ENCODE measurements around the gene ZFYVE21.

ZFYVE21 gene

GRCh38 chr14:103737432-103738045 lies 21.9 kb downstream of the ZFYVE21 start:
- DNase-seq (ENCODE audit: low spot score), result no peak

GRCh38 chr14:103738166-103738565 lies 22.6 kb downstream of the ZFYVE21 start:
- DNase-seq (ENCODE audit: low spot score), result no peak

DNA sequence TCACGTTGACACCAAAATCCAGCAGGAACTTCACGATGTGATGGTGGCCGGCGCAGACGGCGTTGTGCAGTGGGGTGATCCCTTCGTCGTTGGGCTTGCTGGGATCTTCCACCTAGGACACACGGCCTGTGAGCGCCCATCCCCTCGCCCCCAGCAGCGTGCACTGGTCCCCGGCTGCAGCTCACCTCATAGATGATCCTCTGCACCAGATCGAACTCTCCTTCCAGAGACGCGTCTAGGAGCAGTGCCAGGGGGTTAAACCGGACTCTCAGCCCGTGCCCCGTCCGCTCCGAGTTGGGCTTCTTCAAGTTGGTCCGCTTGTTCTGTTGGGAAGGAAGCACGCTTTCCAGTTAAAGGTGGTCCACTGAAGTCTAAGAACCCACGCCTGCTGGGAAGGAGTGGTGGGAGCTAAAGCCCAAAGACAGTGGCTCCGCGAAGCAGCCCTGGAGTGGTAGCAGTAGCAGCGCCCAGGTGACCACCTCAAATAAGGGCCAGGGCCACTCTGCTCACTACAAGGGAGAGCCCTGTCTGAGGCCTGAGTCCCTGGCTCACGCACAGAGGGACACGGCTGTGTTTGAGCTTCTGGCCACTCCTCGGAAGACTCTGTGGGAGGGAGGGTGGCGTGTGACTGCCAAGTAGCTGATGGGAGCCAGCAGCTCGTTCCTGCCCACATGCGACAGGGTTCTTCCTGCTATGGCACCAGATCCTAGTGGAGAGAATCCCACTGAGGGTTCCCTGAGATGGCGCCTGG lies 23.3 kb downstream of the ZFYVE21 start:
- no peak for DNase-seq (ENCODE audit: low spot score)

DNA sequence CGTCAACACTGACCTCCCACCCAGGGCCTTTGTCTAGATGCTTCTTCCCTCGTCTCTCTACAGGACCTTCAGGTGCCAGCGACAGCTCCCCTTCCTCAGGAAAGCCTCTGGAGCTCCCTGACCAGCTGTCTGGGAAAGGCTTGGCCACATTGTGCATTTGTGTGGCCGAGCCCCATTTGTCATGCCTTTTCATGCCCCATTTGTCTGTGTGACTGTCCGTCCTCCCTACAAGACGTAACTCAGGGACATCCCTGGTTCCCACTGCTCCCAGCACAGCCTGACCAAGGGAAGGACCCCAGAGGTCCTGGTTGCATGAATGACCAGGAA lies 23.8 kb downstream of the ZFYVE21 start:
- no peak for DNase-seq (ENCODE audit: low spot score)

DNA sequence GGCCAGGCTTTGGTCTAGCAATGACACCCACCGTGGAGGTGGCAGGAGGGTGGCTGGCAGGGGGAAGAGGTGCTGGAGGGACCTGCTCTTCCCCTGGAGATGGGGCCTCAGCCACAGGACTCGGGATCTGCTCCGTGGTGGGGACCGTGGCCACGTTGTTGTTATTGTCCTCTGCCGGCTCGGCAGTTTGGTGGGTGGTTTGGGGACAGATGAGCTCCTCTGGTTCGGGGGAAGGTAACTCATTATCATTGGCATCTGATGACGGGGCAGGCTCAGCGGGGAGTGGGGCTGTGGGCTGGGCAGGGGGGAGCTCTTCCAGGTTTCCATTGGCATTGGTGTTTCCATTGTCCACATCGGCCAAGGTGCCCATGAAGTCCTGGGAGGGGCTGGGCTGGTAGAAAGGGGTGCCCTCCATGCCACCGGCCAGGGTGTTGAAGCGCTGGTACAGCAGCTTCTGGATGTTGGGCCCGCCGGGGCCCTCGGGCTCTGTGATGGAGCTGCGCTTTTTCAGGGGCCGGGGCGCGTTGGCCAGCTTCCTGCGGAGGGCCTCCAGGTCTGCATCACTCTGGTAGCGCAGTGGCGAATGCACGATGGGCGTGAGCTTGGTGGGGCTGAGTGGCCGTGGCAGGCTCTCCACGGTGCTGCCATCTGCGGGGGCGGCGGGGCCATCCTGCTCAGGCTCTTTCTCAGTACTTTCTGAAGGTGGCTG lies 24.3 kb downstream of the ZFYVE21 start:
- DNase-seq (ENCODE audit: low spot score), result no peak

GRCh38 chr14:103740991-103741689 lies 25.5 kb downstream of the ZFYVE21 start:
- DNase-seq (ENCODE audit: low spot score), result no peak

- no peak for DNase-seq (ENCODE audit: low spot score)
Observed at GRCh38 chr14:103741876-103742275, 26.3 kb downstream of the ZFYVE21 start.

GRCh38 chr14:103742499-103743255 lies 27.1 kb downstream of the ZFYVE21 start:
- no peak for DNase-seq (ENCODE audit: low spot score)

DNA sequence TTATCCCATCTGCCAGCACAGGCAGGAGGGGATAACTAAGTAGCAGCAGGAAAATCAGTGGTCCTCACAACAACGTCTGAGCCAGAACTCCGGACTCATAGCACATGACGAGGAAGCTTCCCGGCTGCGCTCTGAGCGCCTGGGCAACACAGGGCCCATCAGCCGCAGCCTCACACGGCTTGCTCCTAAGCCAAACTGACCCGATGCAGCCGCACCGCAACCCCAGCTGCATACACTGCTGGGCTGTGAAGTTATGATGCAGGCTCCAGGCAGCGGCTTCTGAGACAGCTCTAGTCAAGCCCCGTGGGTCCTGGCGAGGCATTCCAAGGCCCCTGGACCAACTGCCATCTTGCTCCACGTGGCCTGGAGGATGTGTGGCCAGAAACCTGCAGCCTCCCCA lies 28.1 kb downstream of the ZFYVE21 start:
- no peak for DNase-seq (ENCODE audit: low spot score)

DNA sequence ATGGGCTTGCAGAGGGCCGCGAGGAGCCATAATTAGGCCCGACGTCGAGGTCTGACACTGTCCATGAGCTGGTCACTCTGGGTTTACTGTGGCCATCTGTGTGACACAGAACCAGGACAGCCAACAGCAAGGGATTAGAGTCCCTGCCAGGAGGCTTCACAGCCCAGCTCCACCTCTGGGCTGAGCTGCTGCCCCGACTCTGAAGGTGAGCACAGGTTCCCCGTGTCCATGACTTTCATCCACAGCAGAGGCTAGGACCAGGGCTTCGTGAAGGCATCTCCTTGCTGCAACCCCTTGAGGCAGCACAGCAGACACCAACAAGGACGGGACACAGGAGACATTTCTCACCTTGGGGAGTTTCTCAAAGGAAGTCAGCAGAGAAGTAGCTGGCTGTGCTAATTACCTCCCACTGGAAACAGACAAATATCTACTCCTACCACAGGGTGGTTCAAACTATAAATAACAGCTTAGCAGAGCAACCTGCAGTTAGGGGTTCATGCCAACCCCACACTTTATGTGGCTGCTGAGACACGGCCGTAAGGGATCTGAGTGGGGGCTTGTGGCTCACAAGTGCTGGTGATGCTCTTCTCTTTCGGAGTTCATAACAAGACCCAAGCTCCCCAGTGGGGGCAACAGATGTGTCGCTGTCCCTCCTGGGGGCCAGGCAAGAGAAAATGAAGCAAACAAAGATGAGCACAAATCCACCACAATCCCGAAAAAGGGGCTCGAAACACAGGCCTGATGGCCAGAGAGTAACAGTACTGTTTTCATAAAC lies 29.2 kb downstream of the ZFYVE21 start:
- no peak for DNase-seq (ENCODE audit: low spot score)

GRCh38 chr14:103745424-103745823 lies 29.8 kb downstream of the ZFYVE21 start:
- DNase-seq (ENCODE audit: low spot score), result no peak

- DNase-seq (ENCODE audit: low spot score), result no peak
Observed at GRCh38 chr14:103746701-103747100, 31.1 kb downstream of the ZFYVE21 start.

GRCh38 chr14:103748534-103748857 lies 32.9 kb downstream of the ZFYVE21 start:
- no peak for DNase-seq (ENCODE audit: low spot score)

- no peak for DNase-seq (ENCODE audit: low spot score)
Observed at GRCh38 chr14:103749452-103749851, 33.8 kb downstream of the ZFYVE21 start.

DNA sequence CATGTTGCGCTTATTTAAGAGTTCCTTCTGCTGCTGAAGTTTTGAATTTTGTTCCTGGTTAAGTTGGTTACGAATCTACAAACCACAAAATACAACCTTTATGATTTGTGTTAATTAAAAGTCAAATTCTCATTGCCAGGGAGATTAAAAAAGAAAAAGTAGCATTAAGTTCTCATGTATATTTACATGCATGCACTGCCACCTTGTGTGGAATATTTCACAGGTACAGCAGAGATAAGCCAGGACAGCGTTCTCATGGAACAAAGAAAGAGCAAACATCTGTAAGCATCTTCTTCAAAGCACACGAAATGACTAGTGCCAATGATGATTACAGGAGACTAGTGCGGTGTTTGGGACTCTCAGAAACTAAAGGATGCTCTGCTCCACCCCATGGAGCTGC lies 34.2 kb downstream of the ZFYVE21 start:
- DNase-seq (ENCODE audit: low spot score), result no peak

- no peak for DNase-seq (ENCODE audit: low spot score)
Observed at GRCh38 chr14:103753774-103754173, 38.2 kb downstream of the ZFYVE21 start.

DNA sequence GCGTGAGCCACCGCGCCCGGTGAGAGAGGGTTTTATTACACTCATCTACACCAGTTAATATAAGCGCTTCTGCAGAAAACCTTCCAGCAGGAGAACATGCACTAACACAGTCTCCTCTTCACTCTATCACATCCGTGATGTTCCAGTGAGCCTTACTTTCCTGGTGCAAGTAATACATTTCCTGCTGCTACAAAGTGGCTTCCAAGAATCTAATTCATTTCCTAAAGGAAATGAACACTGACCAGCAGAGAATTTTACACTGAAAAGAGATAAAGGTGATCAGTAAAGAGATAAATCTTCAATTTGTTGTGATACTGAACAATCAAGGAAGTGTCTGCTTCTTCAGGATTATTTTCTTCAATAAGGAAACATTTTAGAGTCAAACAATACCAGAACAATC lies 39.5 kb downstream of the ZFYVE21 start:
- DNase-seq (ENCODE audit: low spot score), result no peak

DNA sequence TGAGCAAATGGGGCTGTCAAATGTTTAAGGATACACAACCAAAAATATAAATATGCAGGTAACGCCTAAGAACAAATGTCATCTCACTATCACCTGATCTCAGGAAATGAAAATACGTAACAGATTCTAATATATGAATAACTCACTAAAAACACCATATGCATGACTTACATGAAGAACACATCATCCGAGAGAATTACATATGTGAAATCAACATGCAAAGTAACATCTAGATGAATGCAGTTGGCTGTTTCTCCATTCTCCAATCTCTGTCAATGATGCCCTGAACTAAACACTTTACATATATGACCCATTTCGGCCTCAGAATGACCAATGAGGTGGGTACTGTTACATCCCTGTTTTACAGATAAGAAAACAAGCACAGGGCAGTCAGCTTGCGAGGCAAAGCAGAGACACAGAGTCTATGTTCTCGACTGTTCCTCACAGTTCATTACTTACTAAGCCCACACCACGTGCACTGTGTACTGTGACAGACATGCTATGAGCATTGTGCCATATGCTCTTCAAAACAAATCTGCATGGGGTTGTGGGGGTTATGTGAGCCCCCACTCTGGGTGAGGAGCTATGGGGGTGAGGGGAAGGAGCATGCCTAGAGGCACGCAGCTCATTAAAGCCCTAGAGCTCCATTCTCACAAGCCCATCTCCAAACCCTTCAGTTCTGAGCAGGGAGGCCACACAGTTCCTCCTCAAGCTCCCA lies 42.6 kb downstream of the ZFYVE21 start:
- no peak for DNase-seq (ENCODE audit: low spot score)

GRCh38 chr14:103762036-103762435 lies 46.4 kb downstream of the ZFYVE21 start:
- DNase-seq (ENCODE audit: low spot score), result peak; percentile 49

DNA sequence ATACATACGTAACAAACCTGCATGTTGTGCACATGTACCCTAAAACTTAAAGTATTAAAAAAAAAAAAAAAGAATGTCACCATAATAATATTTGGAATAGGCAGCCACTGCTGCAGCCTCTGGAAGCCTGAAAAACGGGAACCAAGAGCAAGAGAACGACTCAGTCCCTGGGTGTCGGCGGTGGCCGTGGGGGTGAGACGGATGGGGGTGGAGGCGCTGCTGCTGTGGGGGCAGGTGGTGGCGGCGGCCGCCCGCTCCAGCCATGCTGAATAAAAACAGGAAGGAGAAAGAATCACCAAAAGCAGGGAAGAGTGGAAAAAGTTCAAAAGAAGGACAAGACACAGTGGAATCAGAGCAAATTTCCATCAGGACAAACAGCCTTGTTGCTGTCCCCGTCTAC lies 46.9 kb downstream of the ZFYVE21 start:
- DNase-seq (ENCODE audit: low spot score), result no peak

All from AG08396 (cell line).